C4-2B (cell line): ENCODE data around the gene GNG3.
"Not testable (repeated sequence)": the region's sequence is repeated elsewhere in the genome, so short reads cannot be mapped to it uniquely, and the experiment has no call there.

ENCODE experiments used
- H3K27ac ChIP-seq: fragments of 450-650 bp; 2 replicates; pipeline ENCODE4 v1.5.1; 2017
- ZFX ChIP-seq: fragments of 450-650 bp; IDR thresholded peaks from 2 replicates; pipeline ENCODE4 v1.6.1; 2017
- TF ChIP-seq, protein P1 (sequence below): fragments of 450-650 bp; conservative IDR thresholded peaks from 2 replicates; pipeline ENCODE4 v1.5.1; 2017; ENCODE audit warnings: mild to moderate bottlenecking

Gene GNG3

DNA sequence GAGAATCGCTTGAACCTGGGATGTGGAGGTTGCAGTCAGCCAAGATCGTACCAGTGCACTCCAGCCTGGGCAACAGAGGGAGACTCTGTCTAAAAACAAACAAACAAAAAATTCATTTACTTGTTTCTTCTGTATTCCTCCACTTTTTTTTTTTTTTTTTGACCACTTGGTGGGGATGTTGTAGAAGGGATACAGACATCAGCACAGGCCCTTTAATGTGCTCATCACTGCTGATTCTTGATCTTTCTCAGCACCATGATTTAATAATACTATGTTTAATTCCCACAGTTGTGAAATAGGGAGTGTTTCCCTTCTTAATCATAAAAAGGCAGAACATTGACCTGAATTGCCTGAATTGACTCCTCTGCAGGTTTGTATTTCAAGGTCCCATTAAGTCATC is 25.4 kb downstream of the GNG3 start:
- TF ChIP-seq ZFX, result no peak
- TF ChIP-seq, protein P1, sequence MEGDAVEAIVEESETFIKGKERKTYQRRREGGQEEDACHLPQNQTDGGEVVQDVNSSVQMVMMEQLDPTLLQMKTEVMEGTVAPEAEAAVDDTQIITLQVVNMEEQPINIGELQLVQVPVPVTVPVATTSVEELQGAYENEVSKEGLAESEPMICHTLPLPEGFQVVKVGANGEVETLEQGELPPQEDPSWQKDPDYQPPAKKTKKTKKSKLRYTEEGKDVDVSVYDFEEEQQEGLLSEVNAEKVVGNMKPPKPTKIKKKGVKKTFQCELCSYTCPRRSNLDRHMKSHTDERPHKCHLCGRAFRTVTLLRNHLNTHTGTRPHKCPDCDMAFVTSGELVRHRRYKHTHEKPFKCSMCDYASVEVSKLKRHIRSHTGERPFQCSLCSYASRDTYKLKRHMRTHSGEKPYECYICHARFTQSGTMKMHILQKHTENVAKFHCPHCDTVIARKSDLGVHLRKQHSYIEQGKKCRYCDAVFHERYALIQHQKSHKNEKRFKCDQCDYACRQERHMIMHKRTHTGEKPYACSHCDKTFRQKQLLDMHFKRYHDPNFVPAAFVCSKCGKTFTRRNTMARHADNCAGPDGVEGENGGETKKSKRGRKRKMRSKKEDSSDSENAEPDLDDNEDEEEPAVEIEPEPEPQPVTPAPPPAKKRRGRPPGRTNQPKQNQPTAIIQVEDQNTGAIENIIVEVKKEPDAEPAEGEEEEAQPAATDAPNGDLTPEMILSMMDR, result no peak
- H3K27ac ChIP-seq, result no peak overlapping the region

DNA sequence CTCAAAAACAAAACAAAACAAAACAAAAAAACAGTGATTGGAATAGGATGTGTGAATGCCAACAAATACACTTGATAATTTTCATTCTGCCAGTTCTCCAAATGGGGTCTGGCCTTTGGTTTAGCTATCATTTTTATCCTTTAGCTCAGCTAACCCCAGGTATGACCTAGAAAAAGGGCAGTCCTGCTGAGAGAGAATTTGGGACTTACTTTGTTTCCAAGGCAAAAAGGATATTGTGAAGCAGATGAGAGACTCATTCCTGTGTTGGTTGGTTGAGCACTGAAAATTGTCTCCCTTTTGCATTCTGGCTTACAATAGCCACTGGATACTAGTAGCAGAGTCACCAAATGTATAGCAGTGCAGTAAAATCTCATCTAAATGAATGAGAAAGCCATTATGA is 29.7 kb downstream of the GNG3 start:
- TF ChIP-seq, protein P1, result no peak
- no peak for TF ChIP-seq ZFX

DNA sequence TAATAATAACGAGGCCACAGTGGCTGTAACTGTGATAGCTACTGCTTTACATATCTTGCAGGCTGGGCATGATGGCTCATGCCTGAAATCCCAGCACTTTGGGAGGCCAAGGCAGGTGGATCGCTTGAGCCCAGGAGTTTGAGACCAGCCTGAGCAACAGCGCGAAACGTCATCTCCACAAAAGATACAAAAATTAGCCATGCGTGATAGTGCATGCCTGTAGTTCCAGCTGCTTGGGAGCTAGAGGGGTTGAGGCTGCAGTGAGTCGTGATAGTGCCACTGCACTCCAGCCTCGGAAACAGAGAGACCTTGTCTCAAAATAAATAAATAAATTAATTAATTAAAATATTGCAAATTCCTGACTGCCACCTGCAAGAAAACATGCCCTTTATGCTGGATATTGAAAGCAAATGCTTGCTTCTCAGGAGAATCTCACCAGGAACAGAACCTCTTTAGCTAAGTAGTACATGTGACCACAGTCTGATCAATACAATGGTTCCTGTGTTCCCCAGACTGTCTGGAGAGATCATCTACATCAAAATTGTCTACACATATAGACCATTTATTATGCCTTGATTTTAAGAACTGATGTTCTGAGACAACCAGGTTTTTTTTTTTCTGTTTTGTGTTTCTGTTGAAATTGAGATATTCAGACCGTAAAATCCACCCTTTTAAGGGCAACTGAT is 40.1 kb downstream of the GNG3 start:
- TF ChIP-seq ZFX, result no peak
- TF ChIP-seq, protein P1, result no peak
- no peak overlapping the region for H3K27ac ChIP-seq

More for the DNA sequence above, 29.7 kb downstream of the GNG3 start:
- H3K27ac ChIP-seq, result no peak overlapping the region

DNA sequence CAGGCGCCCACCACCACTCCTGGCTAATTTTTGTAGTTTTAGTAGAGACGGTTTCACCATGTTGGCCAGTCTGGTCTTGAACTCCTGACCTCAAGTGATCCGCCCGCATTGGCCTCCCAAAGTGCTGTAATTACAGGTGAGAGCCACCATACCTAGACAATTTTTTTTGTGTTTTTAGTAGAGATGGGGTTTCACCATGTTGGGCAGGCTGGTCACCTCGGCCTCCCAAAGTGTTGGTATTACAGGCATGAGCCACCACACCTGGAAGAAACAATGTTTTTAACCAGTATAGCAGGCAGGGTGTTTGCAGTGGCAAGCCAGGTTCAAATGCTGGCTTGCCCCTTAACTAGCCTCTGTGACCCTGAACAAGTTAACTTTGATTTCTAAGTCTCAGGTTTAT is 42.5 kb downstream of the GNG3 start:
- H3K27ac ChIP-seq, result not testable (repeated sequence)

DNA sequence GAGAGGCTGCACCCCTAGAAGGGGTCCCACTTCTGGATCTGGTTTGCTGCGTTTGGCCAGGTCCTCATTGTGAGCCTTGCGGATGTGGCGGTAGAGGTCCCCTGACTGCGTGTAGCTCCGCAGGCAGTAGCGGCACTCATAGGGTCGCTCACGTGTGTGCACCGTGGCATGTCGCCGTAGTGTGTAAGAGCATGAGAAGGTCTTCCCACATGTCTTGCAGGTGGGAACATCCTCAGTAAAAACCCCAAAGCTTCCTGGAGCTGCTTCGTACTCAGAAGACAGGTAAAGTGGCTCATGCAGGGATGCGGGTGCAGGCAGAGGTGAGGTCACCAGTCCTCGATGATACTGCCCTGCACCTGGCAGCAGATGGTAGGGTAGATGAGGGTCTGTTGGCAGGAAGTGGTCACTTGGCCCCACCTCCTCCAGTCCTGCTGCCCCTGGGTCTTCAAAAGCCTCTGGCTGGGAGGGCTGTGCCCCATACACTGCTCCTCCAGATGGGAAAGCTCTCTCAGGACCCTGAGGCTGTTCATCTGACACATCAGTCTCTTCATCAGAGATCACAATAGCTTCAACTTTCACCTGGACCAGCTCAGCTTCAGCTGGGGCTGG is 44.8 kb downstream of the GNG3 start:
- no peak for TF ChIP-seq ZFX
- TF ChIP-seq, protein P1, result no peak
- H3K27ac ChIP-seq, result no peak overlapping the region

DNA sequence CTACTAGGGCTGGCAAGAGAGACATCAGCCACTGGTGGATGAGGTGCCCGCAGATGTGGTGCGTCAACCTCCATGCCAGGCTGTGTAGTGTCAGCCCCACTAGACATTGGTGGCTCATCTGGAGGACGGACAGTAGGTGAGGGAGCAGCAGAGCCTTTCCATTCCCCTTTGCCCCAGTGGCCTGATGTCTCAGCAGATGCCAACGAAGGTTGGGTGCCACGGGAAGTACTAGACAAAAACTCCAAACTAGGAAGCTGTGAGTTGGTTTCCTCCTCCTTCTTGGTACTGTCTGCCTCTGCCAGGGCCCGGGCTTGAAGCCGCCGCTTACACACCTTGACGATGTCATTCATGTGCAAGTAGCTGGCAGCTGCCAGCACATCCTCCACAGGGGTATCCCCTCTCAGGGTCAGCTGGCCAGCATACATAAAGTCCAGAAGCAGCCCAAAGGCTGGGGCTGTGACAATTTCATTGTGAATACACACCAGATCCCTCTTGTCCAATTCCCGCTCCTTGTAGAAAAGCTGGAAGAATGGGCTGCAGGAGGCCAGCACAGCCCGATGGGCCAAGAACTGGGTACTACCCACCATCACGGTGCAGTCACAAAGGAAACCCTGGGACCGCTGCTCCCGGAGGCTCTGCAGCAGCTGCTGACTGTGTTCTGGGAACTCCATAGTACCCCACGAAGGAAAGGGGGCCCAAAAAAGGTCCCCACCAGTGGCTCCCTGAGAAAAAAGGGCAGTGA is 45.7 kb downstream of the GNG3 start:
- peak overlapping the region; percentile 86 for H3K27ac ChIP-seq
- TF ChIP-seq, protein P1, result no peak
- TF ChIP-seq ZFX, result no peak

DNA sequence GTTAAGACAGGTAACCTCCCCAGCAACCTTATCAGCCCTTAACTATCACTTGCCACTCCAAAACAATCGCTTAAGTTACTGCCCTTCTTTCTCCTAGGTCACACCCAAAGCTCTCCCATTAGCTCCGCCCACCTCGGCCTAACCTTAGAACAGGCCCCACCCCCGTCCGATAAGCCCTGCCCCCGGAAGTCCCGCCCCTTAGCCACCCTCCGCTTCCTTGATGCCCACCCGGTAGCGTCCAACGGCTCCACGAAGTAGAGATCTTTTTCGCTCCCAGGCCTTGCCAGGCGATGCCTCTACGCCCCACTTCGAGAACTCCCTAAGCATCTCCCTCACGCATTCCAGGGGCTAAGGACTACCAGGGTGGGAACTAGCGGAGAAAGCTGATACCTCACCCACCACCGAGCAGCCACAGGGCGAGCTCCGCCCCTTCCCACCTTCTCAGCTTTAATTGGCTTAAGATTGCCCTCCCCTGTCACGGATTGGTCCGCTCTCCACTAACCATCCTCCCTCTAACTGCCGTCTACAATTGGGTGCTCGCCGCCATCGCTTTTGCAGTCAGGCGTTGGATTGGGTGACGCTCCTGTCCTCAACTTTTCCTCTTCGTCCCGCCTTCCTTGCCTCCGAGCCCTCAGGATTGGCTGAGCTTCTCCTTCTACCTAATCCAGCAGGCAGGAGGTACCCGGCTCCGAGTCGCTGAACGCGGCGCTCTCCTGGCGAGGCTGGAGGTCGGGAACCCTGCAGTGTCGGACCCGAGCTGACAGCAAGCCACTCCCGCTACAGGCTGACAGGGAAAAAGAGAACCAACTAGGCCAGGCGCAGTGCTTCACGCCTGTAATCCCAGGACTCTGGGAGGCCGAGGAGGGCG is 46.5 kb downstream of the GNG3 start, which contains the start of gene ZBTB3:
ZBTB3 (minus strand) TSS at position 425 of the 868 bp plus-strand sequence. CDS start 496 bp downstream, outside the sequence.
- TF ChIP-seq, protein P1, result no peak
- no peak for TF ChIP-seq ZFX
- peak within 1 kb of the TSS; percentile 86 for H3K27ac ChIP-seq
